ENCODE measurements around the gene USP5.
A peak's percentile ranks its signal among the peaks of the same experiment; 100 is the strongest.

DNA sequence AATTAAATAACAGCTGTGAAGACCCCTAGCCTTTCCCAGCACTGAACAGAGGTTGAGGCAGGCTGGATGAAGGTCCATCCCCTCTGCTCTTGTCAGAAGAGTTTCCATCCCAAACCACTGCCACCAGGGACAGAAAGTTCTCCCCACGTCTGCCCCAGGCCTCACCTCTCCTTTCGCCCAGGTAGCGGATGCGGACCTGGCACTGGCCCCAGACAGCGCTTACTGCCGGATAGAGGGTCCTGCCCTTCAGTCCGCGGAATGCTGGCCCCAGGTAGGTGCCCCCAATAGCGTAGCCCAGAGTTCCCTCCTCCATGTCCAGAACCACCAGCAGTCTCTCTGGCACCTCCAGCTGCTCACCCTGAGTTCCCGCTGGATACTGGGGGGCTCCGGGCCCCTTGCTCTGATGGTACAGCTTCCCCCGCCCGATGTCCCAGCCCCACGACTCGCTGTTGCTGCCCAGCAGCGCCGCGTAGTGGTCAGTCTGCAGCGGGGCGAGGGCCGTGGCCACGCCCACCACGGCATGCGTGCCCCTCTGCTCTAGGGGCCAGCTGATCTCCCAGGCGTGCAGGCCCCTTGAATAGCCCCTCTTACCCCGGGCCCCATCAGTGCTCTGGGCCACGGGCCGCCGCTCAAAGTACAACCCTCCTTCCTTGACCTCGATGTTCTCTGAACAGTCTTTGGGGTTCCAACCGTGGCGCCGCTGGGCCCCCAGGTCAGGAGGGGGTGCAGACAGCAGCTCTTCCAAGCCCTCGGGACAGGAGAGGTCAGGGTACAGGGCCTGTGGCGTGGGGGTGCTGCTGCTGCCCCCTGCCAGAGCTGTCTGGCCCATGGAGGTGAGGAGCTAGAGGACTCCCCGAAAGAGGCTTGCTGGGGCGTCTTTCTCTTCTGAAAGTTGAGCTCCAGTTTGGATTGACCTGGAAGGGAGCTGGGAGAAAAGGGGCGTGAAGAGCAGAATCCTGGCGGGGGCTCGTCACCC, 20.4 kb downstream of the USP5 start:
- TF ChIP-seq GTF2I (CRISPR knock-in tag; conservative IDR thresholded peaks at IDR 0.05): no peak
- TF ChIP-seq, protein P1, sequence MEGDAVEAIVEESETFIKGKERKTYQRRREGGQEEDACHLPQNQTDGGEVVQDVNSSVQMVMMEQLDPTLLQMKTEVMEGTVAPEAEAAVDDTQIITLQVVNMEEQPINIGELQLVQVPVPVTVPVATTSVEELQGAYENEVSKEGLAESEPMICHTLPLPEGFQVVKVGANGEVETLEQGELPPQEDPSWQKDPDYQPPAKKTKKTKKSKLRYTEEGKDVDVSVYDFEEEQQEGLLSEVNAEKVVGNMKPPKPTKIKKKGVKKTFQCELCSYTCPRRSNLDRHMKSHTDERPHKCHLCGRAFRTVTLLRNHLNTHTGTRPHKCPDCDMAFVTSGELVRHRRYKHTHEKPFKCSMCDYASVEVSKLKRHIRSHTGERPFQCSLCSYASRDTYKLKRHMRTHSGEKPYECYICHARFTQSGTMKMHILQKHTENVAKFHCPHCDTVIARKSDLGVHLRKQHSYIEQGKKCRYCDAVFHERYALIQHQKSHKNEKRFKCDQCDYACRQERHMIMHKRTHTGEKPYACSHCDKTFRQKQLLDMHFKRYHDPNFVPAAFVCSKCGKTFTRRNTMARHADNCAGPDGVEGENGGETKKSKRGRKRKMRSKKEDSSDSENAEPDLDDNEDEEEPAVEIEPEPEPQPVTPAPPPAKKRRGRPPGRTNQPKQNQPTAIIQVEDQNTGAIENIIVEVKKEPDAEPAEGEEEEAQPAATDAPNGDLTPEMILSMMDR (IDR thresholded peaks at IDR 0.05): peak; percentile 69
- TF ChIP-seq, protein P2, sequence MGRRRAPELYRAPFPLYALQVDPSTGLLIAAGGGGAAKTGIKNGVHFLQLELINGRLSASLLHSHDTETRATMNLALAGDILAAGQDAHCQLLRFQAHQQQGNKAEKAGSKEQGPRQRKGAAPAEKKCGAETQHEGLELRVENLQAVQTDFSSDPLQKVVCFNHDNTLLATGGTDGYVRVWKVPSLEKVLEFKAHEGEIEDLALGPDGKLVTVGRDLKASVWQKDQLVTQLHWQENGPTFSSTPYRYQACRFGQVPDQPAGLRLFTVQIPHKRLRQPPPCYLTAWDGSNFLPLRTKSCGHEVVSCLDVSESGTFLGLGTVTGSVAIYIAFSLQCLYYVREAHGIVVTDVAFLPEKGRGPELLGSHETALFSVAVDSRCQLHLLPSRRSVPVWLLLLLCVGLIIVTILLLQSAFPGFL (CRISPR knock-in tag; IDR thresholded peaks at IDR 0.05; ENCODE audit: borderline replicate concordance): no peak
- TF ChIP-seq, protein P3, sequence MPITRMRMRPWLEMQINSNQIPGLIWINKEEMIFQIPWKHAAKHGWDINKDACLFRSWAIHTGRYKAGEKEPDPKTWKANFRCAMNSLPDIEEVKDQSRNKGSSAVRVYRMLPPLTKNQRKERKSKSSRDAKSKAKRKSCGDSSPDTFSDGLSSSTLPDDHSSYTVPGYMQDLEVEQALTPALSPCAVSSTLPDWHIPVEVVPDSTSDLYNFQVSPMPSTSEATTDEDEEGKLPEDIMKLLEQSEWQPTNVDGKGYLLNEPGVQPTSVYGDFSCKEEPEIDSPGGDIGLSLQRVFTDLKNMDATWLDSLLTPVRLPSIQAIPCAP (CRISPR knock-in tag; IDR thresholded peaks at IDR 0.05): no peak
- TF ChIP-seq, protein P4, sequence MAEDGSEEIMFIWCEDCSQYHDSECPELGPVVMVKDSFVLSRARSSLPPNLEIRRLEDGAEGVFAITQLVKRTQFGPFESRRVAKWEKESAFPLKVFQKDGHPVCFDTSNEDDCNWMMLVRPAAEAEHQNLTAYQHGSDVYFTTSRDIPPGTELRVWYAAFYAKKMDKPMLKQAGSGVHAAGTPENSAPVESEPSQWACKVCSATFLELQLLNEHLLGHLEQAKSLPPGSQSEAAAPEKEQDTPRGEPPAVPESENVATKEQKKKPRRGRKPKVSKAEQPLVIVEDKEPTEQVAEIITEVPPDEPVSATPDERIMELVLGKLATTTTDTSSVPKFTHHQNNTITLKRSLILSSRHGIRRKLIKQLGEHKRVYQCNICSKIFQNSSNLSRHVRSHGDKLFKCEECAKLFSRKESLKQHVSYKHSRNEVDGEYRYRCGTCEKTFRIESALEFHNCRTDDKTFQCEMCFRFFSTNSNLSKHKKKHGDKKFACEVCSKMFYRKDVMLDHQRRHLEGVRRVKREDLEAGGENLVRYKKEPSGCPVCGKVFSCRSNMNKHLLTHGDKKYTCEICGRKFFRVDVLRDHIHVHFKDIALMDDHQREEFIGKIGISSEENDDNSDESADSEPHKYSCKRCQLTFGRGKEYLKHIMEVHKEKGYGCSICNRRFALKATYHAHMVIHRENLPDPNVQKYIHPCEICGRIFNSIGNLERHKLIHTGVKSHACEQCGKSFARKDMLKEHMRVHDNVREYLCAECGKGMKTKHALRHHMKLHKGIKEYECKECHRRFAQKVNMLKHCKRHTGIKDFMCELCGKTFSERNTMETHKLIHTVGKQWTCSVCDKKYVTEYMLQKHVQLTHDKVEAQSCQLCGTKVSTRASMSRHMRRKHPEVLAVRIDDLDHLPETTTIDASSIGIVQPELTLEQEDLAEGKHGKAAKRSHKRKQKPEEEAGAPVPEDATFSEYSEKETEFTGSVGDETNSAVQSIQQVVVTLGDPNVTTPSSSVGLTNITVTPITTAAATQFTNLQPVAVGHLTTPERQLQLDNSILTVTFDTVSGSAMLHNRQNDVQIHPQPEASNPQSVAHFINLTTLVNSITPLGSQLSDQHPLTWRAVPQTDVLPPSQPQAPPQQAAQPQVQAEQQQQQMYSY (CRISPR knock-in tag; IDR thresholded peaks at IDR 0.05): no peak; the same call in 1 of the 2 replicates

Data from WTC11 (cell line).